Neural progenitor cell (in vitro differentiated cells): ENCODE measurements around the gene SPAG9.

Experiments used
- CTCF ChIP-seq: fragments of 200-600 bp; sonication (generic); IDR thresholded peaks from 2 replicates; pipeline ENCODE4 v1.5.1; 2017; ENCODE audit warnings: antibody characterized with exemption, mild to moderate bottlenecking
- EZH2 ChIP-seq: fragments of 200-600 bp; sonication (generic); IDR thresholded peaks from 2 replicates; pipeline ENCODE4 v1.6.1; 2017; ENCODE audit warnings: antibody characterized with exemption, mild to moderate bottlenecking, moderate library complexity
- EZH2phosphoT487 ChIP-seq: fragments of 200-600 bp; sonication (generic); IDR thresholded peaks from 2 replicates; pipeline ENCODE4 v1.6.1; 2017; ENCODE audit warnings: antibody characterized with exemption

GRCh38 chr17:50920041-50920410 lies 200.6 kb downstream of the SPAG9 start:
- TF ChIP-seq CTCF (no peak), EZH2 (no peak), EZH2phosphoT487 (no peak)
